GM21367 (cell line): Measurements from ENCODE around the gene CPM.
"Not testable (repeated sequence)": the region's sequence is repeated elsewhere in the genome, so short reads cannot be mapped to it uniquely, and the experiment has no call there.

Experiments used
- ATAC-seq: cut with Tn5 transposase; IDR thresholded peaks from one replicate; pipeline ENCODE4 v1.9.1; 2021; ENCODE audit not compliant: unreplicated experiment

CPM gene

GRCh38 chr12:68854554-68854953, 78.4 kb downstream of the CPM start:
- ATAC-seq: no peak

- ATAC-seq: no peak
Measured at GRCh38 chr12:68854078-68854468, 78.9 kb downstream of the CPM start.

- no peak for ATAC-seq
Measured at GRCh38 chr12:68853396-68854077, 79.4 kb downstream of the CPM start.

- ATAC-seq: no peak
Measured at GRCh38 chr12:68851592-68852306, 81.2 kb downstream of the CPM start.

GRCh38 chr12:68850390-68850789, 82.6 kb downstream of the CPM start:
- no peak for ATAC-seq

- ATAC-seq: no peak
Measured at GRCh38 chr12:68846811-68847210, 86.2 kb downstream of the CPM start.

- ATAC-seq: no peak
Measured at GRCh38 chr12:68844788-68845695, 87.9 kb downstream of the CPM start.

- ATAC-seq: no peak
Measured at GRCh38 chr12:68844318-68844745, 88.6 kb downstream of the CPM start.

GRCh38 chr12:68842784-68843567, 90.0 kb downstream of the CPM start:
- no peak for ATAC-seq

GRCh38 chr12:68842123-68842522, 90.8 kb downstream of the CPM start:
- ATAC-seq: no peak

GRCh38 chr12:68841717-68842116, 91.3 kb downstream of the CPM start:
- no peak for ATAC-seq

GRCh38 chr12:68841175-68841574, 91.8 kb downstream of the CPM start:
- ATAC-seq: not testable (repeated sequence)

GRCh38 chr12:68839183-68840147, 93.5 kb downstream of the CPM start:
- no peak for ATAC-seq

GRCh38 chr12:68838046-68838886, 94.7 kb downstream of the CPM start:
- ATAC-seq: no peak

- no peak for ATAC-seq
Measured at GRCh38 chr12:68837215-68837614, 95.8 kb downstream of the CPM start.

- no peak for ATAC-seq
Measured at GRCh38 chr12:68835333-68835908, 97.5 kb downstream of the CPM start.

- no peak for ATAC-seq
Measured at GRCh38 chr12:68833508-68833907, 99.5 kb downstream of the CPM start.

- no peak for ATAC-seq
Measured at GRCh38 chr12:68832504-68832867, 100.5 kb downstream of the CPM start.
